CD4-positive, alpha-beta T cell treated with Interleukin-15 for 1 hour (primary cell): ENCODE measurements around the gene MUSK.
"Not testable (repeated sequence)": the region's sequence is repeated elsewhere in the genome, so short reads cannot be mapped to it uniquely, and the experiment has no call there.

Experiments
- DNase-seq: peaks from one replicate; pipeline ENCODE4 v3.0.0-alpha.2; 2020

MUSK gene

DNA sequence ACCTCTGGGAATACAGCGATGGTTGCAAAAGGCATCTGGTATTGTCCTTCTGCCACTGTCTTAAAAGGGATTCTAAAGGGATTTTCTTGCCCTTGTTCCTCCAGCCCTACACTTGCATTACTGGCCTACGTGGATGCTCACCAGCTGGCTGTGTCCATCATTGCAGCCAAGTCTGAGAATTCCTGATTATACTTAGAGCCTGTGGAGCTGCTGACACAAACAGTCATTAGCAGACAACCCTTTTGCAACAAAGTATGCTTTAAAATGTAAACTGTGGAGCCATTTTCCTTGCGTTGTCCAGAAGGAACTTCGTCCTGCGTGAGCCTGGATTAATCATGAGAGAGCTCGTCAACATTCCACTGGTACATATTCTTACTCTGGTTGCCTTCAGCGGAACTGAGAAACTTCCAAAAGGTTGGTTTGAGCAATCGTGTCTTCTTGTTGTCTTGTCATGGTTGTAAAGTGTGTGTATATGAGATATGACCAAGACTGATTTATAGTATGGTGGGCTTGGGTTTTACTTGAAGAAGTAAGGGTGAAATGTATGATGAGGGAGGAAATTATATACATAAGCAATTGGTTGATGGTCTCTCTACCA, at the start of gene MUSK:
Gene MUSK, plus strand, starts transcription at position 222 of the 598 bp plus-strand sequence. Its CDS starts 114 bp downstream, at position 336.
- no peak for DNase-seq

DNA sequence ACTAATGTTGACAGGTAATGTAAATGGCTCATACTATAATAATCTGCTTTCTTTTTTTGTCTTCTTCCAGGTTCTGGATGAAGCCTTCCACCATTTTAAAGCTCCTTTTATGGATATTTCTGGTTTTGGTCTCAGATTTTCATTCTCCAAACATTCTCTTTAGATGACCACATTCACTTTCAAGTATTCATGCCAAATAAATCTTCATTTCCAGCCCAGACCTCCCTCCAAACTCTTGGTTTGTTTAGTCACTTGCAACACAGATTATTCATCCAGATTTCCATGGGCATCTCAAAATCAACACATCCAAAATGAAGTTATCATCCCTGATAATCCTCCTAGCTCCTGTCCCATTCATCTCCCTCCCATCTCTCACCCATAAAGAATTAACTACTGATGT, 48.8 kb upstream of the MUSK start:
- DNase-seq, result no peak

DNA sequence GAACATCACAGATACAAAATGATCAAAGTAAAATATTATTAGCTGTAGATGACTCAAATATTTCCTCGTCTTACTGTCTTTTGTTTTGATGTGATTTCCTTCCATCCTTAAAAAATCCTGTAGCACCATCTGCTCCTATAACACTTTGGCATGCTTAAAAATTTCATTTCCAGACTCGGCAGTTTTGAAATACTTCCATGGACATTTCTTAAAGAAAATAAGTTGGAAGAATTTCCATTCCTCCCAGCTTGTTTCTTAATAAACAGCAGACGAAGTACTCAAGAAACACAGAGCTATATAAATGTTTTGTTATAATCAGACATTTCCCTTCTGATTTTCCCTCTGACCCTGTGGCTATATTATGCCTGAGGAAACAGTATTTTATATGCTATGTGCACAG, 47.9 kb upstream of the MUSK start:
- no peak for DNase-seq

DNA sequence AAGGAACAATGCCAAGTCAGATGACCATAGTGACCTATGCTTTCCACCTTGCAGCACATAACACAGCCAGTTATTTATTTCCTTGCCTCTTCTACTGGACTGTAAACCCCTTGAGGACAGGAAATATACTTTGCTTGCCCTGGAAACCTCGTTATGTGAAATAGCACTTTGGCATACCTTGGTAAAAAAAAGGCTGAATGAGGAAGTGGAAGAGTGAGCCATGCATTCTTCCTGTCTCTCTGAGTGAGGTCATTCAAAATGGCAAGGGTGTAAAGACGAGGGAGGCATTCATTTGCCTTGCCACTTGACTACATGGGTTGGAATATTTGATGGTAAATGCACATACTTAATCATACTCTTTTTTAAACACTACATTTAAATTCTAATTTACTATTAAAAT, 46.2 kb upstream of the MUSK start:
- DNase-seq, result no peak

DNA sequence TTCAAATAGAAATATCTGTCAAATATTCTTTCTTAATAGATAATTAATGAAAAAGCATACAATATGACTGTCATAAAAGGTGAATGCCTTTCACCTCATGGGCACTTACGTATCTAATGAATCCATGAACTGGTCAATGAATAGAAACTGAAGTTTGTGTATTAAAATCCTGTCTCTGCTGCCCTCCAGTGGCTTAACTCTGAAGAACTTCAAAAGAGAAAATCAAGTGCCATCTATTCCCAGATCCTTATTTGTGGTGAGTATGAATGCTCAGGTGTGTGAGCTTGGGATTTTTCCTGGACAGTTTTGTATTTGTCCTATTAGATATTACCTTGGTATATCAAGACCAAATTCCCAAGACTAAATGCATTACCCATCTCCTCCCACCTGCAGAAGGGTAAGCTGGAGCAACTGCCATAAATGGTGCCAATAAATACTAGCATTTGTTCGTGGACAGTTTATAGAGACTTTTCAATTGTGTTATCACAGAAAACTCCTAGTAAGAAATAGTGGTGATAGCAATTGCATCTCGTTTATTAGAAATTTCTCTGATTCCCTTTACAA, 45.0 kb upstream of the MUSK start:
- DNase-seq, result no peak

DNA sequence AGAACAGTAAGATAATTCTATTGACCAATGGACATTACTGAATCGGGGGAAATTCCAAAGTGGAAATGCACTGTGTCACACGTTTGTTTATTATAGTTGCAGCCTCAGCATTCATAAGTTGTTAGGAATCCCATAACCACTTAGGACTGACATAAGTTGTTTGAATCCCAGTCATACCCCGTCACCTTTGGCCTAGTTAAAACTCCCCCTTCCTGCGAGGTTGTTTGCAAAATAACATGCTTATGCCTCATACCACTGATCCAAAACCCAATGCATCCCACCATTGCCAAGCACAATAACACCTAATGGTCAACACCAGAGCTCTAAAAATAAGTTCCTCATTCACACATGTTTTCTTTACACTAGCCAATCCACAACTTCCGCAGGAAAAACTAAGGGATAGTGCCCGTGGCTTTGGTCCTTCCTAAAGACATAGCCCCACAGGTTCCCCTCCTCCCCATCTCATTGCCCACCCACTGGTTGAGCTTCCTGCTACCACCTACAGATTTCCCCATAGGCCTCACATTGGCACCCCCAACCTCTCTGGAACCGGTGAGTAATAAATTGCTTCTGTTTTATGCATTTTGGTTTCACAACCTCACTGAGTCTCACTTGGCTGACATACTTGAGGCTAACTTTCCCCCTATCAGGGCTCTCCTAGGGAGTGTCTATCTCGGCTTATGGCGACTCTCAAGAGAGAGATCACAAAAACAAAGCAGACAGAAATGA, 42.3 kb upstream of the MUSK start:
- DNase-seq, result no peak

DNA sequence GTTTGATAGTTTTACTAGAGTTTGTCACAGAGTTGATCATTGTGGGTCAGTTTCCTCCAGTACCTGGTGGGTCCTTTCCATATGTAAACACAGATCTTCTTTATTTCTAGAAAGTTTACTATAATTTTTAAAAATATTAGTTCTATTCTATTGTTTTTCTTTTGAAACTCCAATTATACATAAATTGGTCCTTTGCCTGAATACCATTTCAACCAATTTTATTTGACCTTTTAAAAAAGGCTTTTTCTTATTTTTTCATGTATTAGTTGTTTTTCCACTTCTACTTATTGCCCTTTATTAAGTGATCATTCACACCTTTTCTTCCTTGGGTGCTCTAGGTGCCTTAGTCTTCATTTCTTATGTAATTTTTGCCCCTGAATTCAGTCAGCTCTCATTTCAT, 33.0 kb upstream of the MUSK start:
- DNase-seq, result no peak

DNA sequence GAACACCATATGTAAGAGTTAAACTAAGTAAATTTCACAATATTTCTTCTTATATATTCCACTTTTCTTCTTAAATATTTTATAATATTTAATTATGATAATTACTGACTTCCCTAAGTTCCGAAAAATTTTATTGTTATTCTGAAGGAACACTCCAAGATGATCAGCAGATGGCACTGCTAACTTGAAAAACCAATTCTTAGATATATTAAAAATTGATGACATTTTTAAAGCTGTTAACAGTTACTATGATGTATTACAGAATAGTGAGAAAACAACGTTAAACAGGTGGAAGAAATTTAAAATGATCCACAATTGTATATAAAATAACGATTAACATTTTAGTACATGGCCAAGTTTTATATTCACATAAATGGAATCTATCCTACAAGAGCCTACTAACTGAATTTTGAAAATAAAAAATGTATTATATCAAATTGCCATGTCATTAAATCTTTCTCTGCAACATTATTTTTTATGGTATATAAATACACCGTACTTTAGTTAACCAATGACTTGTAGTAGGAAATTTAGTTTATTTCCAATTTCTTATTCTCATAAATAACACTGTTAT, 30.1 kb upstream of the MUSK start:
- no peak for DNase-seq

DNA sequence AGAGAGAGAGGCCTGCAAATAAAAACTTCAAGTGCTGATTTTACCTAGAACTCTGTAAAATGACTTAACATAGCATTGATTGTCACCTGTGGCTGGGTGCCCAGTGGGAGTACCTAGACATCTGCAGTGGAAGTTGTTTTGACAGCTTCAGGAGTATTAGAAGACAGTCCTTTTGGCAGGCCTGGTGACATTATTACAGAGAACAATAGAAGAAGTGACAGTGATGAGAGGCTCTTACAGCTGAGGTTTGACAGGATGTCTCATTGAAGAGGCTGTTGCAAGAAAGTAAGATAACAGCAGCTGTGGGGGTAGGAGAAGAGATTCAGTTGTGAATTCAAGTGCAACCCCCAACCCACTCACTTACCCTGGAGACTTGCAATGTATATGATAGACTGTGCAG, 27.9 kb upstream of the MUSK start:
- DNase-seq, result no peak

DNA sequence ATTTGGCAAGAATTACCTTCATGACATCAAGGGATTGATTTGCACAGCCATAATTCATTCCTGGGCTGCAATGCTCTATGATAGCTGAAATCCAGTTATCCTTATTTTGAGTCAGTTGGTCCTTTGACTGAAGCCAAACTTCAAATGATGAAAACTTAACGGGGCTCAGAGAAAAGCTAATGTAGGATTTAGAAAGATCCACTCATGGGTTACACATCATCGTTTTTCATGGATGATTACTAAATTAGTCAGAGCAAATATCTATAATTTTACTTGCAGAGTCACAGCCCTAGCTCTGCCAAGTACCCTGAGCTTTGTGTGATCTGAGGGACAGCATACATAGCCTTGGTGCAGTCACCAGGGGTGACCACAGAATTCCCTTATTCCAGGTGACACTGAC, 27.3 kb upstream of the MUSK start:
- no peak for DNase-seq

DNA sequence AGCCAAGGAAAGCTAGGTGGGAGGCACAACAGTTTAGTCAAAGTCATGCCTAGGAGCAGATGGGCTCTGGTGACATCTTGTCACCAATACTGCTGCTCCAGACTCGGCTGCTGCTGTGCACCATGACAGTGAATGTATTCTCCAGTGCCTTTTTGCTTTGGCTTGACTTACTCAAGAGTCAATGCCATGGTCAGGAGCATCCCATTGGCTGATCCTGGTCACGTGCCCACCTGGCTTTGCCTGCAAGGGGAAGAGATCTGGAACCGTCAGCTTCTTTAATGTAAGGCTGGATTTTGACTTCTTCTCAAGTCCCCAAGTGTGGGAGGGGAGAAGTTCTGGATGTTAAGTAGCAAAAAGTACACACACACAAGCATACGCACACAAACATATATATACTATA, 19.9 kb upstream of the MUSK start:
- DNase-seq, result no peak

DNA sequence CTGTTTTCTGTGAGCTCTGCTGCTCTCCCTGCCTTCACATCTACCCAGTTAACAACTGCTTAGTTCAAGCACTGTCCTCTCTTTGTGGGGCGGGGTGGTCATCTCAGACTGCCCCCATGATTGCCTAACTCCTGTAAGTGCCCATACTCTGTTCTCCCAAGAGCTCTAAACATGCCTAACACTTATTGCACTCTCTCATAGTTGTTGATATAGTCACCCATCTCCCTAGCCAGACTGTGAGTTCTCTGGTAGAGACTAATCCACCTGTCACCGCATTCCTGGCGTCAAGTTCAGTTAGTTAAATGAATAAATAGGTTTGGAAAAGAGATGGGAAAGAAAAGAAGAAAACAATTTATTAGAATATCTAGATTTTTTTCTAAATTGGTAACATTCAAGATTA, 18.3 kb upstream of the MUSK start:
- DNase-seq, result no peak

DNA sequence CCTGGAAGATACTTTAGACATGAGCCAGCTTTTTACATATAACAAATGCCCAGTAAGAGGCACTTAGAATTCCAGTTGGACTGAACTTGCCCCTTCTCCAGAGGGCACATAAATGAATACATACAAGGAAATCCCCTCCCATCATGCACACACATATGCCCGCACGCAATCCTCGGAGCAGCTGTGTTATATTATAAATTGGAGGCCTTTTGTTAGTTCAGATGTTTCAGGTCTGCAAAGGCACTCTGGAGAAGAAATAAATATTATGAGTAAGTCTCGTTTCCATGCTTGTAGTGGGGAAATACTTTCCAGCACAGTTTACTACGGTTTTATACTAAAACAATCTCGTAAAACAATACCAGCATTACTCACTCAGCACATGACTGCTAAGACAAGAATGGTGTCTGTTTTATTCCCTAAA, 17.6 kb upstream of the MUSK start:
- DNase-seq, result no peak

DNA sequence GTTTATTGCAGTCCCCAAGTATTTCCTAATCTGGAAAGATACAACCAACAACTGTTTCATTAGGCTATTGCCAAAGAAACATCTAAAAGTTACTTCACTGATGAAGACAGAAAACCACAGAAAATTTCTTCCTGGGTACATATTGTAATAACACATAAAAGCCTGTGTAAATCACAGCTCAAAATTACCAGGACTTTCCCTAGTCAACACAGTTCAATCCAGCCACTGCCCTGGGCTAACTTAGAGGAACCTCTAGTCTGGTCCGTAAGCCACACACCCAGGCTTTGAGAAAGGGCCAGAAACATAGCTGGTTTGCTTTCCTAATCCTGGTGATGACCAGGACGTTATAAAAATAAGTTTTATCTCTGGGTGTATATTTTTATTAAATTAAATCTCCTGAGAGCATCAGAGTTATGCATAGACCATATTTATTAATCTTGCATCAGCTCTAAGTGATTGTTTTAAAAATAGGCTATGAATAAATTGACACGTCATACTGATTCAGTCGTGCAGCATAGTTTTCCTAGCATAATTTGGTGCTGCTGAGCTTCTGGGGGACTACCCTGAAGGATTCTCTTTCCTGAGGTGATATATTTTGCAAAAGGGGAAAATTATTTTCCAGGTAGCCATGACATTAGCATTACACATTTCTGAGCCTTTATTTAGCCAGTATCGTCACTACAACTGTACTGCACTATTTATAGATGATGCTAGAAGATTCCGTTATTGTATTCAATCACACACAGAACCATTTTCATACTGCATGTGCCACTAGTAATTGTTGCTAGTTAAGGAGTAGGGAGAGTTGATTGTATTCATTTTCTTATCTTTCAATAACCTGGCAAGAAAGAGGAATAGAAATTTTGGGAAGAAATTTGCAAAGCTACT, 12.6 kb upstream of the MUSK start:
- DNase-seq, result no peak

DNA sequence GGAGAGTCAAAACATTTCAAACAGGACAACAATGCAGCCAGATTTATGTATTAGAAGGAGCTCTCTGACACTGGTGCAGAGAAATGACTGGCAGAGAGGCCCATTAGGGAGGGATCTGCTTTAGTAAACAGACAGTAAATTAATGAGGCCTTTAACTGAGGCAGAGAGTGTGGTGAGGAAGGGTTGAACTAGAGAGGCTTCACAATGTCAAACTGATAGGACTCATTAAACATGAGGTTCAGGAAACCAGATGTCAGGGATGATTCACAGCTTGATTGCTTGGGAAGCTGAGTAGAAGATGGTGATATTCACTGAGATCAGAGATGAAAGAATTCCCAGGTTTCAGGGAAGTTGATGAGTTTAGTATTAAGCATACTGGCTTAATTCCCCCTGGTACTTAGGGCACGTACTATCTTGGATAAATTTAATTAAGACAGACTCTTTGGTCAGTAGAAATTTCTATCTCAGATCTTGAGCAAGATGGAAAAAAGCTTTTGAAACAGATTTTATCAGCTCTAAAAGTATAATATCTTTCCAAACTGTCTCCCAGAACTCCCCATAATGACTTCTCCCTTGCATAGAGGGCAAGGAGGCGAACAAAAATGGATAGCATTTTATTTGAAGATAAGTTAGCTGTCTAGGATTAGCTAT, 8.6 kb upstream of the MUSK start:
- no peak for DNase-seq

DNA sequence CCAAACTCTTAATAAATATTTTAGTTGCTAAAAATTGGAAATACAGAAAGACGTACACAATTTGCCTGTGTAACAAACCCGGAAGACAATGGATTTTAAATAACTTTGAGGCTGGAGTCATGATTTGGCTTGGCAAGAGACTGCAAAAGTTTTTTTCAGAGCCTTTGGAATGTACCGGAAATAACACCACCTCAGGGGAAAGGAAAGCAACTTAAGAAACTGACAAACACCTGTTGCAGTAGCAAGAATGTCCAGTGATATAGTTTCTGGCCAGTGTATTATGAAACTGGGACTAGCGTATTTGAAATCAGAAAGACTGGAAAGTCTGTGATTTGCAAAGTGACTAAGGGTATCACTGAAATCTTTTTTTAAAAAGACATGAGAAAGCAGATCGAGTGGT, 842 bp downstream of the MUSK start:
- no peak for DNase-seq

DNA sequence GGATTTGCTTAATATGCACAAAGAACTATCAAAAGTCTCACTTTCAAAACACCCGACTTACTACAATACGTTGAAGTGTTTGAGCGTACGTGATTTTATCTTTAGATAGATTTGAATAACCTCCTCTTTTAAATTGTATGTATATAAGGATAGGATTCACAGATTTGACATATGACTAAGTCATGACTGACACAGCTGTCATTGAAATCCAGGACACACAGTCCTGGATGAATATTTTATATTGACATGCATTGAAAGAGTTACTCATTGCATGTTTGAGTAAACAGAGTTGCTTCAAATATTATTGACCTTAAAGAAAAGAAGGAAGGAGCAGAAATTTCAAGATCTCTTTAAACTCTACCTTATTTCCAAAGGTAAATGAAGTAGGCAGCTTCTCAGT, 3.3 kb downstream of the MUSK start:
- no peak for DNase-seq

DNA sequence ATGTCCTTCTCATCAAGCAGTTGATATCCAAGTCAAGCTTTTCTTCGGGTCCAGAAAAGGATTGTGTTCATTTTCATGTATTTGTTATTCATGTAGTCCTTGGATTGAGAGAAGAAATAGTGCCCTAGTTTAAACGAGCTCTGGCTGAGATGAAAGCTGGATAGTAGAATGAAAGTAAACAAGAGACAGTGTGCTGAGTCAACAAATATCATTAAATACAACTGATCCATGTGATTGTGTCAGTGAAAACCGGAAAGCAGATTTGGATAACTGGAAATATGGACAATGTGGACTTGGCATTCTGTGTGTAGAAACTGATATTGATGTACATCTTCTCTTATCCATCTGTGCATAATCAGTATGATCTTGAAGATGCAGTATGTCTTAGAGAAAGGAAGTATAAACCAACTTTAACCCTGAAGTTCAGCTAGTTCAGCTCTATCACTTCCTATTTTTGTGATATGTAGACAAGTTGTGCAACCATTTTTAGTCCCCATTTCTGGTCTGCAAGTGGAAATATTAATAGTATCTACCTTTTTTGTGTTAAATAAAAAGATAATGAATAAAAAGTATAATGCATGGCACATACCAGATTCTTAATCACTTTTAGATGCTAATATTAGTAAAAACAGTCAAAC, 4.4 kb downstream of the MUSK start:
- DNase-seq, result no peak

DNA sequence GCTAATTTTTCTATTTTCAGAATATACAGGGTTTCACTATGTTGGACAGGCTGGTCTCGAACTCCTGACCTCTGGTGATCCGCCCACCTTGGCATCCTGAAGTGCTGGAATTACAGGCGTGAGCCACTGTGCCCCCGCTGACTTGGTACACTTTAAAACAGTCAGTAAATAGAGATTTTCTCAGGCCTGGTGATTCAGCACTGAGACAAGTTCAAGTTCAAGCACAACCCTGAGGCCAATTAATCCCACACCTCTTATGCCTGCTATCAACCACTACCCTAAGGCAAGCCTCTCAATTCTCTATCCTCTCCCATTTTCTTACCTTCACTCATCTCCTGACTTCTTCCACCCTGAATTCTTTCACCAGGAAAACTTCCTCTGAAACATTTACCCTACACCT, 18.9 kb downstream of the MUSK start:
- no peak for DNase-seq

DNA sequence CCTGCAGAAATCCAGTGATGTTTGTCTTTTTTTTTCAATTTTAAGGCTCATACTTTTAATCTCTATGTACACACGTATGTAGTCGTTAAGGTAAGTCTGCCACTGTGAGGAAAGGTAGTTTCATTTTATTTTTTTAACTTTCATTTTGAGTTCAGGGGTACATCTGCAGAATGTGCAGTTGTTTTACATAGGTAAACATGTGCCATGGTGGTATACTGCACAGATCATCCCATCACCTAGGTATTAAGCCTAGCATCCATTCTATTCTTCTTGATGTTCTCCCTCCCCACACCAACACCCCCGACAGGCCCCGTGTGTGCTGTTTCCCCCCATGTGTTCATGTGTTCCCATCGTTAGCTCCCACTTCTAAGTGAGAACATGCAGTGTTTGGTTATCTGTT, 19.7 kb downstream of the MUSK start:
- no peak for DNase-seq

DNA sequence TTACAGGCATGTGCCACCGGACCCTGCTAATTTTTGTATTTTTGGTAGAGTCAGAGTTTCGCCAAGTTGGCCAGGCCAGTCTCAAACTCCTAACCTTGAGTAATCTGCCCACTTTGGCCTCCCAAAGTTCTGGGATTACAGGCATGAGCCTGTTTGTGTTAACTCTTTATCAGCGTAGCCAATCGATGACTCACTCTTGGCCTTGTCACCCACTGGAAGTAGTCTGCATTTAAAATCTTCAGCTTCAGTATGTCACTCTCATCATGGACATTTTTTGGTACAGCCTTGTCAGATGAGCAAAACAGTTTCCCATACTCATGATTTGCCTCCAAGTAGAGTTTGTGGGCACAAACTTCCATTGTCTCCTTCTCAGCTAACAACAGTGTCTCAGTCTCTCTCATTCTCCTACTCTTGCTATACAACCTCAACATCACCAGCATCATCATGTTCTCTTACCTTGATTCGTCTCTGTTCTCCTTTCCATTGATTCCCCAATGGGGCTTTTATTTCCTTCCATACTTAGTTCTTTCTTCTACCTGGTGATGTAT, 22.5 kb downstream of the MUSK start:
- DNase-seq, result no peak

DNA sequence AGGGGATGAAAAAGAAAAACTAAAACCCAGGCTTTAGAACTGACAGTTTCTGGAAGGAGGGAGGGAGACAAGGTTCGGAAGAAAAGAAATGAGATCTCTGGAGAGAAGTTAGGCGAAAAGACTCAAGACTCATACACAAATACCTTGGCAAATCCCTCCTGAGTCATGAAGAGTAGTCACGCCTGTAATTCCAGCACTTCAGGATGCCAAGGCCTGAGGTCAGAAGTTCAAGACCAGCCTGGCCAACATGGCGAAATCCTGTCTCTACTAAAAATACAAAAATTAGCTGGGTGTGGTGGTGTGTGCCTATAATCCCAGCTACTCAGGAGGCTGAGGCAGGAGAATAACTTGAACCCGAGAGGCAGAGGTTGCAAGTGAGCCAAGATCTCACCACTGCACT, 27.3 kb downstream of the MUSK start:
- DNase-seq, result not testable (repeated sequence)
